H54 (cell line): ENCODE data around the gene RHOH.
"Not testable (repeated sequence)": the region's sequence is repeated elsewhere in the genome, so short reads cannot be mapped to it uniquely, and the experiment has no call there.

Source experiments
- DNase-seq: peaks from one replicate; pipeline ENCODE4 v3.0.0; 2011; ENCODE audit warnings: low spot score, mixed read lengths; ENCODE audit not compliant: insufficient read length
- FAIRE-seq: peaks from 3 replicates; lab custom pipeline; 2011; peaks lifted over from hg19 to GRCh38; lab: Jason Lieb, UNC
- POLR2A ChIP-seq: IDR thresholded peaks from 2 replicates; pipeline ENCODE4 v1.6.1; 2011; ENCODE audit warnings: low read depth, mild to moderate bottlenecking, low read length

Gene RHOH

DNA sequence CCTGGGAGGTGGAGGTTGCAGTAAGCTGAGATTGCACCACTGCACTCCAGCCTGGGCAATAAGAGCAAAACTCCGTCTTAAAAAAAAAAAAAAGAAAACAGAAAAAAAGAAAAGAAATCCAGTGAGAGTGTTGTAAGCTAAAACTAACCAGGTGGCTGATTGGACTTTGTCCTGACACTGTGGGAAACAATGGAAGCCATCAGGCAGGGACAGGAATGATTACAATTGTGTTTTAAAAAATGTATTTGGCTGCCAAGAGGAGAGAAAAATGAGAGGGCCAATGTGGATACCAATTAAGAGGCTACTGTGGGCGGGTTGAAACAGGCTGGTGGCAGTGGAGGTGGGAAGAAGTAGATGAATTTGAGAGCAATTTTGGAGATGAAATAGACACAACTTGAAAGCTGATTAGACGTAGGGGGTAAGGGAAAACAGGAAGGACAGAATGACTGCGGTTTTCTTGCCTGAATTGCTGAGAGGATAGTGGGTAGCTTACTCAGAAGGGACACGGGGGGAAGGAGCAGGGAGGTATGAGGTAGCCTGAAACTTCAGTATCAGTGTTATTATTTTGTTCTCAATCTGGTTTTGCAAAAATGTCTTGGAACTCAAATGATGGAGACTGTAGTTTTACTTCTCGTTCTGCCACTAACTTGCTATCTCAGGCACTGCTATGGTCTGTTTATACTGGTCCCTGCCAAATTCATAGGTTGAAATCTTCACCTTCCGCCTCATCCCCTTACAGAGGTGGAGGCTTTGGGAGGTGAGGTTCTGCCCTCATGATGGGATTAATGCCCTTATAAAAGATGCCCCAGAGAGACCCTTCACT, 92.7 kb downstream of the RHOH start:
- FAIRE-seq, result no peak
- TF ChIP-seq POLR2A, result no peak
- DNase-seq, result no peak

DNA sequence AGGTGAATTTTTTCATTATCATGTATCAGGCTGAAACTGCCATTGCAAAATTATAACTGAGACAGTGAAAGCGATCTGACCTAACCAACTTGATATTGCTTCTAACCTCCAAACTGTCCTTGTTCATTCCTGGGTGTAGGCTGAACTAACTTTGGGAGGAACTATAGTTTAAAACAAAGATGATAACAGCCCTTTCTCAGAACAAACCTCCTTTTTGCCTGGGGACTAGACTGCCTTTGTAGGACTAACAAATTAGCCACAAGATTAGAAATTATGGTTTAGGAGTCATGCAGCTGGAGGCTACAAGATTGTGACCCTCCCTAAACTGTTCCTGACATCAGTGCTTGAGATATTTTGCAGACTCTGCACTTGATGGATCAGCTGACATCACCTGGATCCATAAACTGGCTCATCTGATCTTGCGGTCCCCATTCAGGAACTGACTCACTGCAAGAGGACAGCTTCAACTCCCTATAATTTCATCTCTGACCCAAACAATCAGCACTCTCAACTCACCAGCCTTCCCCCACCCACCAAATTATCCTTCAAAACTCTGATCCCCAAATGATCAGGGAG, 93.9 kb downstream of the RHOH start:
- FAIRE-seq, DNase-seq: not testable (repeated sequence)

DNA sequence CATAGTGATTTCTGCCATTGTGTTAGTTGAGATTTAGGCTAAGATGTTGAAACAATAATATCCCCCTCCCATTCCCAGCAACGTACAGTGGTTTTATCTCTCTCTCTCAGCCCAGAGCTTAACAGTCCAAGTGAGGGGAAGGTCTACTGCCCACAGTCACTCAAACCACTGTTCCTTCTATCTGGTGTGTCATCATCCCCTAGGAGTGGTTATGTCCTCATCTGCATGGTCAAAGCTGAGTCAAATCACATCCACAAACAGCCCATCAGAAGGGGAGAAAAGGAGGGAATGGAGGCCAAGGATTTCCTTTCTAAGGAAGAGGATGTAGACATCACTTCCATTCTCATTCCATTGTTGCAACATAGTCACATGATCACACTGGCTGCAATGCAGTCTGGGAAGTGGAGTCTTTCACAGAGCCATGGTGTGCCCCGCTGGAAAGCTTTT, 95.5 kb downstream of the RHOH start:
- TF ChIP-seq POLR2A, result no peak
- DNase-seq (no peak), FAIRE-seq (no peak)

DNA sequence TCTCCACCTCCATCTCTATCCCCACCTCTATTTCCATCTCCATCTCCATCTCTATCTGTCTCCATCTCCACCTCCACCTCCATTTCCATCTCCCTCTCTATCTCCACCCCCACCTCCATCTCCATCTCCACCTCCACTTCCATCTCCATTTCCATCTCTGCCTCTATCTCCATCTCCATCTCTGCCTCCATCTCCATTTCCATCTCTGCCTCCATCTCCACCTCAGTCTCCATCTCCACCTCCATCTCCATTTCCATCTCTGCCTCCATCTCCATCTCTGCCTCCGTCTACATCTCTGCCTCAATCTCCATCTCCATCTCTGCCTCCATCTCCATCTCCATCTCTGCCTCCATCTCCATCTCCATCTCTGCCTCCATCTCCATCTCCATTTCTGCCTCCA, 97.5 kb downstream of the RHOH start:
- no peak for FAIRE-seq
- no peak for DNase-seq
- TF ChIP-seq POLR2A, result no peak

DNA sequence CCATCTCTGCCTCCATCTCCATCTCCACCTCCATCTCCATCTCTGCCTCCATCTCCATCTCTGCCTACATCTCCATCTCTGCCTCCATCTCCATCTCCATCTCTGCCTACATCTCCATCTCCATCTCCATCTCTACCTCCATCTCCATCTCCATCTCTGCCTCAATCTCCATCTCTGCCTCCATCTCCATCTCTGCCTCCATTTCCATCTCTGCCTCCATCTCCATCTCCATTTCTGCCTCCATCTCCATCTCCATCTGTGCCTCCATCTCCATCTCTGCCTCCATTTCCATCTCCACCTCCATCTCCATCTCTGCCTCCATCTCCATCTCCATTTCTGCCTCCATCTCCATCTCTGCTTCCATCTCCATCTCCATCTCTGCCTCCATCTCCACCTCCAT, 98.2 kb downstream of the RHOH start:
- DNase-seq, FAIRE-seq: not testable (repeated sequence)

DNA sequence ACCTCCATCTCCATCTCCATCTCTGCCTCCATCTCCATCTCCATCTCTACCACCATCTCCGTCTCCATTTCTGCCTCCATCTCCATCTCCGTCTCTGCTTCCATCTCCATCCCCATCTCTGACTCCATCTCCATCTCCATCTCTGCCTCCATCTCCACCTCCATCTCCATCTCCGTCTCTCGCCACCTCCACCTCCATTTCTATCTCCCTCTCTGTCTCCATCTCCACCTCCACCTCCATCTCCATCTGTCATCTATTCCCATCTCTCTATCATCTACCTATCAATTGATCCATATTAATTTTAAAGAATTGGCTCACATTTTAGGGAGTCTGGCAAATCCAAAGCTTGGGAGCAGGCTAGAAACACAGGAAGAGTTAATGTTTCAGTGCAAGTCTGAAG, 98.7 kb downstream of the RHOH start:
- DNase-seq (no peak), FAIRE-seq (no peak)
- TF ChIP-seq POLR2A, result no peak
